ENCODE results near the gene GSTT2.

GRCh38 chr22:24009227-24010017 is 29.5 kb downstream of the GSTT2 start:
- TF ChIP-seq, protein P1, sequence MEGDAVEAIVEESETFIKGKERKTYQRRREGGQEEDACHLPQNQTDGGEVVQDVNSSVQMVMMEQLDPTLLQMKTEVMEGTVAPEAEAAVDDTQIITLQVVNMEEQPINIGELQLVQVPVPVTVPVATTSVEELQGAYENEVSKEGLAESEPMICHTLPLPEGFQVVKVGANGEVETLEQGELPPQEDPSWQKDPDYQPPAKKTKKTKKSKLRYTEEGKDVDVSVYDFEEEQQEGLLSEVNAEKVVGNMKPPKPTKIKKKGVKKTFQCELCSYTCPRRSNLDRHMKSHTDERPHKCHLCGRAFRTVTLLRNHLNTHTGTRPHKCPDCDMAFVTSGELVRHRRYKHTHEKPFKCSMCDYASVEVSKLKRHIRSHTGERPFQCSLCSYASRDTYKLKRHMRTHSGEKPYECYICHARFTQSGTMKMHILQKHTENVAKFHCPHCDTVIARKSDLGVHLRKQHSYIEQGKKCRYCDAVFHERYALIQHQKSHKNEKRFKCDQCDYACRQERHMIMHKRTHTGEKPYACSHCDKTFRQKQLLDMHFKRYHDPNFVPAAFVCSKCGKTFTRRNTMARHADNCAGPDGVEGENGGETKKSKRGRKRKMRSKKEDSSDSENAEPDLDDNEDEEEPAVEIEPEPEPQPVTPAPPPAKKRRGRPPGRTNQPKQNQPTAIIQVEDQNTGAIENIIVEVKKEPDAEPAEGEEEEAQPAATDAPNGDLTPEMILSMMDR (IDR thresholded peaks at IDR 0.05; ENCODE audit: borderline replicate concordance, extremely low read depth, low read length, poor library complexity, severe bottlenecking): no peak
- TF ChIP-seq EZH2 (IDR thresholded peaks at IDR 0.05; ENCODE audit: borderline replicate concordance, low read depth, low read length, severe bottlenecking): no peak

Data from DND-41 (cell line).